GM19099 (cell line): ENCODE data around the gene GARNL3.

ENCODE experiments used
- POLR2A ChIP-seq: IDR thresholded peaks from 3 replicates; pipeline ENCODE4 v1.6.1; 2011; ENCODE audit warnings: low read depth; ENCODE audit not compliant: insufficient read length; ENCODE audit errors: extremely low read depth

Gene GARNL3

GRCh38 chr9:127252410-127253318 lies 11.9 kb upstream of the GARNL3 start:
- TF ChIP-seq POLR2A: no peak

GRCh38 chr9:127253446-127253845 lies 11.1 kb upstream of the GARNL3 start:
- no peak for TF ChIP-seq POLR2A

DNA sequence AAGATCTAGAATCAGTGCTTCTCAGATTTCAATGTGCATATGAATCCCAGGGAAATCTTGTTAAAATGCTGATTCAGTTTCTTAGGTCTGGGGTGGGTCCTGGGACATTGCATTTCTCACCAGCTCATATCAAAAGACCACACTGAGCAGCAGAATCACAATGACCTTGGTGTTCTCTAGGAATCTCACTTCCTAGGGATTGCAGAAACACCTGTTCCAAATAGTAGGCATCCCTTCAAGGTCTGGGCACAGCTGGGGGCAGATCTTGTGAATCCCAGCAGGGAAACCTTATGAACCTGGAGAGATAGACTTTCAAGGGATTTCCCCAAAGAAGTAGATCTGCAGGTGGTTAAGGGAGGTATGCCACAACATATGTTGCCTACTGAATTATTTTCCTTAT lies 8.9 kb upstream of the GARNL3 start:
- no peak for TF ChIP-seq POLR2A

GRCh38 chr9:127256324-127256723 lies 8.2 kb upstream of the GARNL3 start:
- no peak for TF ChIP-seq POLR2A

DNA sequence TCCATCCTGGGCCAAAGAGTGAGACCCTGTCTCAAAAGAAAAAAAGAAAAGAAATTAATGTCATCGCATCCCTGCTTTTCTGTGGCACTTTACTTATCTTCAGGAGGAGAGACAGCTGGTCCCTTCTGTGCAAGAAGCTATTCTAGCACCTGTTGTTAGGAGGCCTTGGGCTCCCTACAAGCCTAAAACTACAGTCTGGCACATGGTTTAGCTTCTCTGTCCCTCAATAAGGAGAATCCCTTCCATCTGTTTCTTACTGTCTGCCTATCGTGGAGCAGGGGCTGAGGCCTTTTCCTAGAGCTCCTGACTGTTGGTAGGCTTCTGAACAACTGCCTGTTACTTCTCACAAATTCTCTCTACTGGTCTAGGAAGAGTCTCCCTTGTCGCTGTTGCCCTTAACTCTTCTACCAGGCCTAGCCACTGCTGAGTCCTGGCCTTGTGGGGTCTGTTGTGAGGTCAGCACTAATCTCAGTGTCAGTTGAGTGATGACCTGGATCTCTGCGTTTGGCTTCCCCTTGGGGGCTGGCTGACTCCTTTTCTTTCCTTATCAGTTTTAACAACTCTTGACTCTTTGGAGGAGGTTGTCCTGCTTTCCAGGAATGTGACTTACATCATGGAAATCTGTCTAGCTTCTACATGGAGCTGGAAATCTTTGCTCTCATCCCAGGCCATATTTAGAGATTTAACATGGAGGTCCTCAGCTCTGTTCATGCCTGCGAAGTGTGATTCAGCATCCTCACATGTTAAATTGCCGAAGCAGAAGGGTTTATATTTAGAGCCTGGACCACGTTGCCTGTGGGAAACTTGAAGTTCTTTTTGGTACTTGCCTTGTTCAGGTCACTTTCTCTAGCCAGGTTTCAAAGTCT lies 5.7 kb upstream of the GARNL3 start:
- no peak for TF ChIP-seq POLR2A

DNA sequence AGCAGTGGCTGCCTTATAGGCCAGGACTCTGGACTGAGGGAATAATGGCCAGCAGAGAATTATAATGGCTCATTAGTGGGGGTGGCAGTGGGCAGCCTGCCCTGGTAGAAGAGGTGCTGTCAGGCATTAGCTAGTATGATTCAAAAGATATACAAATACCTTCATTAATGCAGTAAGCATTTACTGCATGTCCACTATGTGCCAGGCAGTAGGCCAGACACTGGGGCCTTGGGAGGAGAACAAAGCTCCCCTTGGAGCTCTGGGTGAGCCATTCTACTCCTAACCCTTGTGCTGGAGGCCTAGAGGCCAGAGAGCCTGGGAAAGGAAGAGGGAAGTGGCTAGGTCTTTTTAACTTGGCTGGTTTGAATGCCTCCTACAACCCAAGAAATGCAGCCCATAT lies 2.0 kb upstream of the GARNL3 start:
- TF ChIP-seq POLR2A: no peak

GRCh38 chr9:127263237-127263636 lies 1.3 kb upstream of the GARNL3 start:
- no peak for TF ChIP-seq POLR2A

DNA sequence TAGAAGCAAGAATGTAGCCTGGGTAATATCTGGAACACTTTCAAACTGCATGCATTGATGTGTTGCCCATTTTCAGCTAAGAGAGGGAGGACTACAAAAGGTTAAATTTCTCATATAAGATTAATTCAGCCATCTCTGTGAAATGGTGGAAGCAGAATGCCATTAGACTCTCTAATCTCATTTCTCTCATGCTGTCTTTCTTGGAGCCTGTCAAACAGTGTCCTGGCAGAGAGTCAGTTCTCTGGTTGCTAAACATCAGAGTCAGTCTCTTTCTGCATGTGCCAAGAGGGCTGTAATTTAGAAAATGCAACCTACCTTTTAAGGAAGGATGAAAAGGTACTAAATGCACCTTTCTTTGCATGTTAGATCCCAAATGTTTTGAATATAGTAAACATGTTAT lies 910 bp upstream of the GARNL3 start:
- no peak for TF ChIP-seq POLR2A

DNA sequence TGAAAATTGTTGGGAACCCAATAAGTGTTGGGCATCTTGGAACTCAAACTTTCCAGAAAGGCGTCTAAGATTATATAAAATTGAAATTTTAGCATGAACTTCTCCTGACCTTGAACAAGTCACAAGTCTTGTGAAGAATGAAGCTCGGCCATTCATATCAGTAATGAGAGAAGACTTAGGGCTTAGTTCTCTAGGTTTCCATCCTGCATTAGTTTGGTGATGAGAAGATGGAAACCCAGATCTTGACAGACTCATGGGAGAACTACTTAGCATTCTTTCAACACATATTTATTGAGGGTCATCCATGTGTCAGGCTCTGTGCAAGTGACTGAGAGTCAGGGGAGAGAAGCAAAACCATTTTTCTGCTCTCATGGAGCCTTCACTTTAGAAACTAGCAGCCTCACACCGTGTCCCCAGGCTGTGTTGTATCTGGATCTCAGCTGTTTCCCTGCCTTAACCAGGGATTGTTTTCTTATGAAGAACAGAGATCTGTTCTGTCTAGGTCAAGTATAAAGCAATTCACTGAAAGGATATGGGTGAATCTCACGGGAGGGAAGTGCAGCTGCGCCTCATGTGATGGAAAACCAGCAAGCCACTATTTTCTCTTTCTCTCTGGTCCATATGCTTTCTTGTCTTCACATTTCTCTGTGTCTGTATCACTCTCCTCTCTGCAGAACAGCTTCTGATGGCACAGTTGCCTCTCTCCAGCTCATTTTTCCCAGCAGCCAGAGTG lies 3.4 kb downstream of the GARNL3 start:
- no peak for TF ChIP-seq POLR2A

DNA sequence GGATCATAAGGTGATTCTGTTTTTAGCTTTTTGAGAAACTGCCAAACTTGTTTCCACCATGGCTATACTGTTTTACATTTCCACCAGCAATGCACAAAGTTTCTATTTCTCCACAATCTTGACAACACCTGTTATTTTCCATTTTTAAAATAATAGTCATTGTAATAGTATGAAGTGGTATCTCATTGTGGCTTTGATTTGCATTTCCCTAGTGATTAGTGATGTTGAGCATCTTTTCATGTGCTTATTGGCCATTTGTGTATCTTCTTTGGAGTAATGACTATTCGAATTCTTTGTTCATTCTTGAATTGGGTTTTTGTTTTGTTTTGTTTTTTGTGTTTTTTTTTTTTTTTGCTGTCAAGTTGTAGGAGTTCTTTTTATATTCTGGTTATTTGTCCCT lies 4.9 kb downstream of the GARNL3 start:
- no peak for TF ChIP-seq POLR2A

DNA sequence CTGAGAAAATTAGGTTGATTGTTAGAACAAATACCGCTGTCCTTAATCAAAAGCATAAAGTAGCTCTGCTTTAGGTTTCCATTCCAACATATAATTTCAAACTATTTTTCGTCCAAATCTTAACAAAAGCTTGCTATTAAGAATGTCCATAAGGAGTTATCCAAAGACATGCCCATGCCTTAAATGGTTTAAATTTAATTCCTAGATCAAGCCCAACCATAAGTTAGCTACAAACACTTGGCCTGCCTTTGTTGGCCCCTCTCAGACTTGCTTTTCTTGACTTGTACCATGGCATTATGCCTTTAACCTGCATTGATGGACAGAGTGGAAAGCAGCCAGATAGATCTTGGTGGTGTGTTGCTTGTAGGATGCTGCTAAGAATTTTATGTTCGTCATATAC lies 8.8 kb downstream of the GARNL3 start:
- no peak for TF ChIP-seq POLR2A

DNA sequence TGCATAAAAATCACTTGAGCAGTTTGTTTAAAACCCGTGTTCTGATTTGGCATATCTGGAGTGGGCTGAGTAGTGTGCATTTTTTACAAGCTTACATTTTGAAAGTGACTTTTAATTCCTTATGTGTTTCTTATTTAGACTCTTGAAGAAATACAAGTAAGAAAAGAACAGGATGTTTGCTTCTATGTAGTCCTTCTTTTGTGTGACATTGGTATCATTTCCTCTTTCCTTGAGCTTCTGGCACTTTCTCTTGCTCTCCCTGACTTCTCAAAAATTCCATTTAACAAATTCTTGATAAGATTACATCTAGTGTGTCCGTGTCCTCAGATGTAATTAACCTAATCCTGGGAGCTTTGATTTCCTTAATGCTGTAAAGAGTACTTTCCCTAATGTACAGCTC lies 12.5 kb downstream of the GARNL3 start:
- no peak for TF ChIP-seq POLR2A

GRCh38 chr9:127277770-127278169 lies 13.2 kb downstream of the GARNL3 start:
- no peak for TF ChIP-seq POLR2A

- no peak for TF ChIP-seq POLR2A
Observed at GRCh38 chr9:127278372-127278771, 13.8 kb downstream of the GARNL3 start.

GRCh38 chr9:127279717-127280285 lies 15.2 kb downstream of the GARNL3 start:
- TF ChIP-seq POLR2A: no peak

DNA sequence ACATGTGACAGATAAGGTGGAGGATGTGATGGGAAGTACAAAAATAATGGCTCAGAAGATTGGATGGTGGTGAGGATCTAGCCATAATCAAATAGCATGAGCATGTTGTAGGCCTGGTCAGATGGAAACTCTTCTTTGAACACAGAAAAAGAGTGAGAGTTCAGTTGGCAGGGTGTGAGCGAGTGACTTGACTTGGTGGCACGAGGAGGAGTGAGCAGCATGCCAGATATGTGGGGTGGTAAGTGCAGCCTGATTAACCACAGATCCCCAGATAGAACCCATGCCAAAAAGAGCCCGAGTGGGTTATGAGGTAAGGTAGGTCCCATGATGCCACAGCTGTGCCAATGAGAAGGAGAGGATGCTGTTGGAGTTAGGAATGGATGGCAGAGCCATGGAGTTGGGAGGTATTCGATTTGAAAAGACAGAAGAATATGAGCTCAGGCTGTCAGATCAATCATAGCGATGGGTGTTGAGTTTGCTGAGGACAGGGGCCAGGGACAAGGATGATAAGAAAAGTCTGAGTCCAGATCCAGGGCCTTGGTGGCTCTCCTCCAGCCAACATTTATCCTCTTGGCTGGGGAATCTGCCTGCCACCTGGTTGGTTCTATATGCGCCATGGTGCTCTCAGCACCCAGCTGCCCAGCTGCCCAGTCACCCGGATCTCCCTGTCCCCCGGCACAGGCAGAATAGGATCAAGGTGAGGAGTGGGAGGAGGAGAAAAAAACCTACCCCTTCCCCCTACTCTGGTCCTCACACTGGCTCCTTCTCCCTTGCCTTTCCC lies 16.5 kb downstream of the GARNL3 start:
- no peak for TF ChIP-seq POLR2A
